Thyroid gland (tissue), 4 donors: Measurements from ENCODE around the gene OR8B3.

ENCODE experiments used
- CTCF ChIP-seq, 6 experiments: fragments of 200-600 bp in 3 of 6; fragments of 450-650 bp in 3 of 6; sonication (generic) in 3 of 6; IDR thresholded peaks; one replicate each; pipeline ENCODE4 v1.5.1; 2016 to 2019; ENCODE audit warnings: antibody characterized with exemption in 6 of 6, mild to moderate bottlenecking in 2 of 6, inconsistent platforms in 1 of 6, moderate library complexity in 1 of 6
- POLR2A ChIP-seq, 2 donors: fragments of 450-650 bp; IDR thresholded peaks; one replicate each; pipeline ENCODE4 v1.6.1; 2017; ENCODE audit warnings: antibody characterized with exemption in 2 of 2, mild to moderate bottlenecking in 2 of 2, moderate library complexity in 1 of 2

DNA sequence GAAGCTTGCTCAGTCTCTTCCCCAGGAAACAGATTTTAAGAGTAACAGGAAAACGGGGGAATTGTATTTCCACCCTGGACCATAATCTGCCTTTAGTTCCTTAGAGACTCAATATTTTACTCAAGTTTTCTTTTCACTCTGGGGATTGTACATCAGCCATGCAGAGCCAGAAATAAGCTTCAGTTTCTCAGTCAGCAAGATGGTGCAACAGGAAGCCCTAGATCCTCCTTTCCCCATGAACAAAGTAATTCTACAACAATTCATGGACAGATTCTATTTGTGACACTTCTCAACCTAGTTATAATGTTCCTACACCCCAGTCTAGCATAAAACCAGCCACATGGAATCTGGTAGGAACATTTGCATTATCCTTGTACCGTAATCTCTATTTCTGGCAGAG lies 39.3 kb downstream of the OR8B3 start:
- TF ChIP-seq CTCF (IDR thresholded peaks at IDR 0.05) (no peak), POLR2A (IDR thresholded peaks at IDR 0.05) (no peak)
